Heart right ventricle (tissue), 16 donors: ENCODE data around the gene TMEM154. TPM values are rescaled to one million over a fixed set of nuclear protein-coding genes. Genes with fewer than 3 reads are reported as not detected.

Source experiments
- ATAC-seq, 8 donors: fragments of 200-7000 bp; cut with Tn5 transposase; one replicate each; pipeline ENCODE4 v1.9.1; 2020; ENCODE audit warnings: mild to moderate bottlenecking in 8 of 8, moderate library complexity in 8 of 8, moderate number of reproducible peaks in 1 of 8
- DNase-seq, 2 donors: peaks; one replicate each; pipeline ENCODE4 v3.0.0-alpha.2; 2020
- H3K27ac ChIP-seq, 10 donors: fragments of 200-600 bp; sonication (generic) in 2 of 10; one replicate each; pipeline versions ENCODE4 v1.5.0 to v1.8.0; 2020 to 2022; ENCODE audit warnings: mild to moderate bottlenecking in 3 of 10
- H3K27me3 ChIP-seq, 7 donors: fragments of 200-600 bp; one replicate each; pipeline ENCODE4 v1.8.0; 2021 to 2022; ENCODE audit warnings: mild to moderate bottlenecking in 2 of 7
- H3K36me3 ChIP-seq, 9 donors: fragments of 200-600 bp; sonication (generic) in 1 of 9; one replicate each; pipeline versions ENCODE4 v1.5.0 to v1.8.0; 2020 to 2022; ENCODE audit warnings: mild to moderate bottlenecking in 2 of 9
- H3K4me1 ChIP-seq, 9 donors: fragments of 200-600 bp; sonication (generic) in 1 of 9; one replicate each; pipeline versions ENCODE4 v1.5.0 to v1.8.0; 2020 to 2022; ENCODE audit warnings: mild to moderate bottlenecking in 4 of 9
- H3K4me3 ChIP-seq, 10 donors: fragments of 200-600 bp; sonication (generic) in 2 of 10; one replicate each; pipeline versions ENCODE4 v1.5.0 to v1.8.0; 2020 to 2022; ENCODE audit warnings: mild to moderate bottlenecking in 7 of 10, moderate library complexity in 2 of 10
- H3K9me3 ChIP-seq, 11 donors: fragments of 200-600 bp in 10 of 11; sonication (generic) in 2 of 11; one replicate each; pipeline versions ENCODE4 v1.5.0 to v1.8.0; 2013 to 2022; ENCODE audit warnings: mild to moderate bottlenecking in 2 of 11, control low read depth in 1 of 11, moderate library complexity in 1 of 11
- CTCF ChIP-seq, 9 donors: fragments of 200-600 bp; sonication (generic) in 2 of 9; IDR thresholded peaks; one replicate each; pipeline versions ENCODE4 v1.5.0 to v1.8.0; 2021 to 2022; ENCODE audit warnings: antibody characterized with exemption in 9 of 9, mild to moderate bottlenecking in 5 of 9, moderate library complexity in 1 of 9
- WGBS, 2 donors: extraction: QIAGEN DNeasy Blood & Tissue Kit; methylation state at CpG; one replicate each; pipeline ENCODE4 v1.1.7; 2013; ENCODE audit warnings: inconsistent platforms in 1 of 2; 5-methylcytosine and 5-hydroxymethylcytosine counted together
- intact Hi-C, 10 donors: fragments of 100-400 bp; cut with DNase I; formaldehyde crosslinking; loops; one replicate each; pipeline versions ENCODE4 v1.11.1 to v1.14.2; 2022
- long read RNA-seq, 3 donors: library from polyadenylated mRNA; unstranded; transcript quantifications; one replicate each; pipeline ENCODE4 v2.0.0, GENCODE V29; 2020 to 2021
- polyA plus RNA-seq, 2 donors: library from polyadenylated mRNA; stranded (reverse); fragments of 200-250 nt; gene quantifications; one replicate each; pipeline ENCODE4 v1.2.3, GENCODE V29; 2013
- total RNA-seq, 10 donors: library from RNA; stranded (reverse); fragmentation: NEBNext Ultra II Directional in 3 of 10; extraction: Animal tissue kit (Norgen Biotek cat#: 25700) in 3 of 10; gene quantifications; one replicate each; pipeline versions ENCODE4 v1.2.1 to v1.2.4, GENCODE V29; 2021 to 2023
- donor health status: Arrhythmogenic right ventricular cardiomyopathy.
- donor health status: ischemic (EF 13 %, LVEDD 7.1; RV severe dilation, severe dysfunction).
- donor health status: healthy with polysubstance abuse.
- donor health status: DM: no; HTN: yes; CAD: no.
- donor health status: DM: no; HTN: no; CAD: no.
- donor health status: ischemic (EF 25% LVEDD 6.9; RV normal size, moderate dysfunction).
- donor health status: ischemic (EF 25% LVEDD 5.7; RV mildly dilated, moderate dysfunction).
- donor health status: healthy.
- donor health status: DM: yes; HTN: yes; CAD: no.
- donor health status: Ischemic cardiomyopathy.
- donor health status: ischemic (EF 35%, LVEDD 5.7; RV mildly dilated, moderate dysfunction).
- donor health status: nonischemic (EF 11% LVEDD 7.7; RV severe dilation, severe dysfunction).
- donor health status: DM: yes; HTN: yes; CAD: no.
- donor health status: PGD.
- donor health status: ischemic (EF 29% LVEDD 5.4; RV normal size, mild dysfunction).
- donor health status: nonischemic (EF 23%, LVEDD 6.1; RV moderate dilation, normal function).

The TMEM154 gene
- total RNA-seq (1 to 10 TPM; 1.1 to 5.4 (median 2.2) TPM), polyA plus RNA-seq (under 1 TPM; 0.25 to 0.44 TPM)
- long read RNA-seq, donor 1, full-length matches to known transcripts: 3 of 3 reads
- long read RNA-seq, donor 1, partial matches to known transcripts: 0 of 3 reads
- long read RNA-seq, donor 1, other reads (novel, unspliced or antisense): 0 of 3 reads
- long read RNA-seq, donor 2, full-length matches to known transcripts: 2 of 4 reads
- long read RNA-seq, donor 2, partial matches to known transcripts: 0 of 4 reads
- long read RNA-seq, donor 2, other reads (novel, unspliced or antisense): 2 of 4 reads
- long read RNA-seq, donor 3, full-length matches to known transcripts: 7 of 10 reads
- long read RNA-seq, donor 3, partial matches to known transcripts: 0 of 10 reads
- long read RNA-seq, donor 3, other reads (novel, unspliced or antisense): 3 of 10 reads

GRCh38 chr4:152679414-152680281 lies at the start of gene TMEM154:
TMEM154 (minus strand) TSS chr4:152679997; CDS start chr4:152679933, 64 bp downstream.
- H3K36me3 ChIP-seq: peaks cover 0 to 2% (median 0%) of the 10 kb centered on the region in 9 donors
- 17% methylated on average over 32 of the region's 32 CpGs for WGBS, 2 donors
- no peaks in the 10 kb centered on the region for H3K27me3 ChIP-seq
- intact Hi-C loops: loop anchor here in 1 of 10 donors (5.0 kb wide), 1 partner anchor 32 kb away; no protein-coding TSS in a partner anchor
- no peaks in the 10 kb centered on the region for H3K9me3 ChIP-seq
- ATAC-seq (peak; percentile 70 to 92 (median 82)), DNase-seq (peak; percentile 51)
- peak within 1 kb of the TSS; percentile 21 to 62 (median 51) for H3K4me3 ChIP-seq
- peak within 1 kb of the TSS in 7 of 10 donors; percentile 3 to 86 (median 54) for H3K27ac ChIP-seq
- peaks cover 0 to 35% (median 8%) of the 10 kb centered on the region in 9 donors for H3K4me1 ChIP-seq
- TF ChIP-seq CTCF (IDR thresholded peaks at IDR 0.05): no peak

- no peak for ATAC-seq
- no peaks in the 10 kb centered on the region for H3K27me3 ChIP-seq
- H3K9me3 ChIP-seq: no peaks in the 10 kb centered on the region
- no peak for DNase-seq
- H3K4me1 ChIP-seq: peaks cover 0 to 3% (median 0%) of the 10 kb centered on the region in 9 donors
- H3K4me3 ChIP-seq: no peak overlapping the region
- WGBS, 2 donors: 42% methylated on average over 2 of the region's 2 CpGs
- intact Hi-C loops: no loop called here
- H3K27ac ChIP-seq: no peak overlapping the region
- TF ChIP-seq CTCF (IDR thresholded peaks at IDR 0.05): no peak
- no peaks in the 10 kb centered on the region for H3K36me3 ChIP-seq
These were observed 49.7 kb upstream of the TMEM154 start for GRCh38 chr4:152729466-152729865.

GRCh38 chr4:152728343-152728742 lies 48.5 kb upstream of the TMEM154 start:
- Histone ChIP-seq H3K27ac (no peak overlapping the region), H3K9me3 (no peaks in the 10 kb centered on the region), H3K4me1 (peaks cover 0 to 3% (median 0%) of the 10 kb centered on the region in 9 donors), H3K27me3 (no peaks in the 10 kb centered on the region), H3K36me3 (no peaks in the 10 kb centered on the region), H3K4me3 (no peak overlapping the region)
- intact Hi-C loops: no loop called here
- WGBS, 2 donors: 92 to 95% methylated on average over 1 of the region's 1 CpG
- DNase-seq (no peak), ATAC-seq (no peak)
- TF ChIP-seq CTCF (IDR thresholded peaks at IDR 0.05): no peak

GRCh38 chr4:152727784-152728183 lies 48.0 kb upstream of the TMEM154 start:
- Histone ChIP-seq H3K27ac (no peak overlapping the region), H3K27me3 (no peaks in the 10 kb centered on the region), H3K4me3 (no peak overlapping the region), H3K36me3 (no peaks in the 10 kb centered on the region), H3K9me3 (no peaks in the 10 kb centered on the region), H3K4me1 (peaks cover 0 to 3% (median 0%) of the 10 kb centered on the region in 9 donors)
- TF ChIP-seq CTCF (IDR thresholded peaks at IDR 0.05): no peak
- intact Hi-C loops: no loop called here
- 59% methylated on average over 1 of the region's 1 CpG for WGBS, 2 donors
- DNase-seq (no peak), ATAC-seq (no peak)
